Vagina (tissue), 2 donors: Measurements from ENCODE around the gene IL6ST. TPM values are rescaled to one million over a fixed set of nuclear protein-coding genes. Genes with fewer than 3 reads are reported as not detected.

ENCODE experiments used
- DNase-seq, 2 donors: peaks; one replicate each; pipeline ENCODE4 v3.0.0-alpha.2; 2017; ENCODE audit errors: extremely low spot score in 2 of 2
- H3K27ac ChIP-seq: fragments of 200-600 bp; sonication (generic); one replicate; pipeline ENCODE4 v1.5.1; 2019
- H3K27me3 ChIP-seq: fragments of 200-600 bp; sonication (generic); one replicate; pipeline ENCODE4 v1.5.1; 2019
- H3K36me3 ChIP-seq, 2 donors: fragments of 200-600 bp; sonication (generic); one replicate each; pipeline ENCODE4 v1.5.1; 2017 to 2019
- H3K4me1 ChIP-seq: fragments of 200-600 bp; sonication (generic); one replicate; pipeline ENCODE4 v1.5.1; 2019
- H3K4me3 ChIP-seq, 2 donors: fragments of 200-600 bp; sonication (generic); 1 replicate in 1 of 2; 2 replicates in 1 of 2; pipeline ENCODE4 v1.5.1; 2016 to 2019
- H3K9me3 ChIP-seq: fragments of 200-600 bp; sonication (generic); one replicate; pipeline ENCODE4 v1.5.1; 2019
- POLR2A ChIP-seq, 2 donors: fragments of 450-650 bp; IDR thresholded peaks; one replicate each; pipeline ENCODE4 v1.6.1; 2017; ENCODE audit warnings: antibody characterized with exemption in 2 of 2, mild to moderate bottlenecking in 2 of 2, moderate library complexity in 2 of 2
- POLR2AphosphoS5 ChIP-seq, 2 donors: sonication (generic); formaldehyde crosslinking; IDR thresholded peaks; one replicate each; pipeline ENCODE4 v1.9.0; 2017; ENCODE audit warnings: antibody characterized with exemption in 2 of 2, mild to moderate bottlenecking in 2 of 2, low read depth in 1 of 2; ENCODE audit not compliant: insufficient read depth in 1 of 2
- intact Hi-C: fragments of 100-400 bp; cut with DNase I; formaldehyde crosslinking; loops from one replicate; pipeline ENCODE4 v1.15.1; 2023
- total RNA-seq: library from RNA; depleted of rRNA; stranded (reverse); fragments of >200 nt; gene quantifications from one replicate; pipeline ENCODE4 v1.2.3, GENCODE V29; 2016
- TF ChIP-seq, protein P1 (sequence below), 3 experiments: fragments of 450-650 bp in 2 of 3; fragments of 200-600 bp in 1 of 3; sonication (generic) in 1 of 3; IDR thresholded peaks; one replicate each; pipeline ENCODE4 v1.5.1; 2017 to 2019; ENCODE audit warnings: antibody characterized with exemption in 3 of 3, mild to moderate bottlenecking in 2 of 3, moderate library complexity in 2 of 3

Gene IL6ST
- total RNA-seq, 1 donor from 2014 or later: 312 TPM

DNA sequence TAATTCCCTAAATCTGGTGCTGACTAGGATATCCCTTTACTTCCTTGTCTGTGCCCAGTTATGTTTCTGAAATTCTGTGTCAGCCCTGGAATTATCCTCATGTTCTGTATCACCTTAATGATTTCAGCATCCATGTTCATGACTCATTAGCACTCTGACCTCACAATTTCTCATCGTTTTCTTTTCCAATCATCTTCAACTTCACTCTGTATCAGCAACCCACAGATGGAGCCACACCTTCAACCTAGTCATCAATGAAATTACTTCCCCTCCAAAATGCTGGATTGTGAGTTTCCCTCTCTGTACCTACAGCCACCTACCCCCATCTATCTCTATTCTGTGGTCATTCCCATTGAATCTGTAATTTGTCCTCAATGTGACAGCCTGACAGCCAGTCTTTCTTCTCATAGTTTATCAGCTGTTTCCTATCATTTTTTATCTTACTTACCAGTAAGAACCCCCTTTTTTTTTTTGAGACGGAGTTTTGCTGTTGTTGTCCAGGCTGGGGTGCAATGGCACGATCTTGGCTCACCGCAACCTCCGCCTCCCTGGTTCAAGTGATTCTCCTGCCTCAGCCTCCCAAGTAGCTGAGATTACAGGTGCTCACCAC, 3.1 kb upstream of the IL6ST start:
- H3K27ac ChIP-seq: no peak overlapping the region
- no peaks in the 10 kb centered on the region for H3K36me3 ChIP-seq
- peaks cover 28% of the 10 kb centered on the region for H3K4me1 ChIP-seq
- H3K4me3 ChIP-seq: no peak overlapping the region
- intact Hi-C loops: loop anchor here (5.0 to 10.0 kb wide), 2 partner anchors 77 to 1466 kb away; no protein-coding TSS in a partner anchor
- H3K9me3 ChIP-seq: no peaks in the 10 kb centered on the region
- H3K27me3 ChIP-seq: no peaks in the 10 kb centered on the region
- no peak for DNase-seq
- TF ChIP-seq POLR2AphosphoS5 (IDR thresholded peaks at IDR 0.05; ENCODE audit: insufficient read depth in 1 of 2, low read depth in 1 of 2) (no peak), POLR2A (IDR thresholded peaks at IDR 0.05) (no peak)
- TF ChIP-seq, protein P1, sequence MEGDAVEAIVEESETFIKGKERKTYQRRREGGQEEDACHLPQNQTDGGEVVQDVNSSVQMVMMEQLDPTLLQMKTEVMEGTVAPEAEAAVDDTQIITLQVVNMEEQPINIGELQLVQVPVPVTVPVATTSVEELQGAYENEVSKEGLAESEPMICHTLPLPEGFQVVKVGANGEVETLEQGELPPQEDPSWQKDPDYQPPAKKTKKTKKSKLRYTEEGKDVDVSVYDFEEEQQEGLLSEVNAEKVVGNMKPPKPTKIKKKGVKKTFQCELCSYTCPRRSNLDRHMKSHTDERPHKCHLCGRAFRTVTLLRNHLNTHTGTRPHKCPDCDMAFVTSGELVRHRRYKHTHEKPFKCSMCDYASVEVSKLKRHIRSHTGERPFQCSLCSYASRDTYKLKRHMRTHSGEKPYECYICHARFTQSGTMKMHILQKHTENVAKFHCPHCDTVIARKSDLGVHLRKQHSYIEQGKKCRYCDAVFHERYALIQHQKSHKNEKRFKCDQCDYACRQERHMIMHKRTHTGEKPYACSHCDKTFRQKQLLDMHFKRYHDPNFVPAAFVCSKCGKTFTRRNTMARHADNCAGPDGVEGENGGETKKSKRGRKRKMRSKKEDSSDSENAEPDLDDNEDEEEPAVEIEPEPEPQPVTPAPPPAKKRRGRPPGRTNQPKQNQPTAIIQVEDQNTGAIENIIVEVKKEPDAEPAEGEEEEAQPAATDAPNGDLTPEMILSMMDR (IDR thresholded peaks at IDR 0.05): no peak

DNA sequence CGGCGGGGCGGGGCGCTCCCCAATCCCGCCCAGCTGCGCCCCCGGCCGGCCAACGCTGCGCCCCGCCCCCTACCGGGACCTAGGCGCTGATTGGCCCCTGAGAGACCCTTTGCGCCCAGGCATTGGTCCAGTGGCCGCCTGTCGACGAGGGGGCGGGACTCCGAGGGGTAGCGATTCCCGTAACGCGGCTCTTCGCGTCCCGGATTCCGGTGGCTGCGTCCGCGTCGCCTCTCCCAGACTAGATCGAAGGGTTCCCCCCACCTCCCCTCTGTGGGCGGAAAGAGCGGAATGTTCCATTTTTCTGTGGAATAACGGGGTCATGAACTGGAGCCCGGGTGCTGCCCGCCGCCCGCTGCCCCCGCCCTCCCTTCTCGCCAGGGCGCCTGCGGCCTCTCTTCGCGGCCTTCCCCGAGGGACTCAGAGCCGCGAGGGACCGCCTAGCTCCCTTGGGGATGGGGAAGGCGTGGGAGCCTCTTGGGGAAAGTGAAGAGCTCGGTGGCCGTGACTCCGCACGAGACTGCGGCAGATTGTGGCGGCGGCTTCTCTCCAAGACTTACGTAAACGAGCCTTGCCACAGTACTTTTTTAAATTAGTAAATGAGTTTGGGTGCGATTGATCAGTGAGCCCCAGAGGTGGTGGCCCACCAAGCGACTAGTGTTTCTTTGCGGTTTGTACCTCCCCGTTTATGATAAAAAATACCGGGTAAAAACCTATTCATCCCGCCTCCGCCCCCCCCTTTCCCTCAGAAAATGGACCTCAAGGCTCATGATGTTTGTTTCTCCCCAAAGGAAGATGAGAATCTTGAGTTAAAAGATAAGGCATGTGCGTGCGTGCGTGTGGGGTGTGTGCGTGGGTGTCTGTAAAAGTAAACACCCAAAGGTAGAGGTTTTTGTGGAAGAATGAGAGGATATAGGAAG, 493 bp upstream of the IL6ST start:
- Histone ChIP-seq H3K36me3 (no peaks in the 10 kb centered on the region), H3K27ac (peak overlapping the region; percentile 99), H3K27me3 (no peaks in the 10 kb centered on the region), H3K4me3 (peak overlapping the region; percentile 85 to 97), H3K9me3 (no peaks in the 10 kb centered on the region), H3K4me1 (peaks cover 50% of the 10 kb centered on the region)
- TF ChIP-seq POLR2A (IDR thresholded peaks at IDR 0.05) (peak in 1 of 2 donors; percentile 40), POLR2AphosphoS5 (IDR thresholded peaks at IDR 0.05; ENCODE audit: insufficient read depth in 1 of 2, low read depth in 1 of 2) (peak; percentile 70 to 99)
- TF ChIP-seq, protein P1 (IDR thresholded peaks at IDR 0.05): peak in 1 of 3 experiments; percentile 10
- intact Hi-C loops: loop anchor here (5.0 to 10.0 kb wide), 2 partner anchors 80 to 1463 kb away; no protein-coding TSS in a partner anchor
- peak in 1 of 2 donors; percentile 98 for DNase-seq

DNA sequence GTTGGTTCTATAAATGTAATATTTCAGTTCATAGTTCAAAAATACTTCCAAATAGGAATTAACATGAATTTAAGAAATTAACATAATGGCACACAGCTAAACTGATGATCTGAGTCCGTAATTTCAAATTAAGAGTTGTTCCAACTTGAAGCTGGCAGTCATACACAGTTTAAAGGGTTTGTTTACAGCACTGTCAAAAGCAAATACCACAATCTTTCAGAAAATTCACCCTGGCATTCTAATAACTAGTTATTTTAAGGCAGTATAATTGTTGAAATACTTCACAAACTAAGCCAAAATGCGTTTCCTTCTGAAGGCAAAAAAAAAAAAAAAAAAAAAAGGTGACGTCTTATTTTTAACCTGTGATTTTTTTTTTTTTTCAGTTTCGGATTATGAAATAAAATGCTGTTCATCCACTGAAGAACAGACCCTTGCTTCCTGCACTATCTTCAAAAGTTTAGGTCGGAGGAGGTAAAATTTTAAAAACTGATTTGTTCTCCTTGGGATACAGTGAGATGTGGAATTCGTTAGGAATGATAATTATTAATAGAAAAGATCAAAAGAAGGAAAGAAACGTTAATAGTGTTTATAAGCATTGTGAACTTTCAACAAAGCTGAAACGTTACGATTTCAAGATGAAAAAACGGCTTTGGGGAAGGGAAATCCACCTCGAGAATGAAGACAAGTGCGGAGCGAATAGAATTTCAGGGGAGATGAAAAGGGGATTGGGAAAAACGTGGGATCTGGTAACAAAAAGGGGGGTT, 850 bp downstream of the IL6ST start:
- Histone ChIP-seq H3K27ac (peak overlapping the region; percentile 99), H3K9me3 (no peaks in the 10 kb centered on the region), H3K4me3 (peak overlapping the region; percentile 85 to 97), H3K36me3 (no peaks in the 10 kb centered on the region), H3K27me3 (no peaks in the 10 kb centered on the region), H3K4me1 (peaks cover 63% of the 10 kb centered on the region)
- DNase-seq: no peak
- TF ChIP-seq POLR2AphosphoS5 (IDR thresholded peaks at IDR 0.05; ENCODE audit: insufficient read depth in 1 of 2, low read depth in 1 of 2) (no peak), POLR2A (IDR thresholded peaks at IDR 0.05) (no peak)
- TF ChIP-seq, protein P1 (IDR thresholded peaks at IDR 0.05): no peak
- intact Hi-C loops: loop anchor here (10.0 kb wide), 1 partner anchor 81 kb away; no protein-coding TSS in a partner anchor

DNA sequence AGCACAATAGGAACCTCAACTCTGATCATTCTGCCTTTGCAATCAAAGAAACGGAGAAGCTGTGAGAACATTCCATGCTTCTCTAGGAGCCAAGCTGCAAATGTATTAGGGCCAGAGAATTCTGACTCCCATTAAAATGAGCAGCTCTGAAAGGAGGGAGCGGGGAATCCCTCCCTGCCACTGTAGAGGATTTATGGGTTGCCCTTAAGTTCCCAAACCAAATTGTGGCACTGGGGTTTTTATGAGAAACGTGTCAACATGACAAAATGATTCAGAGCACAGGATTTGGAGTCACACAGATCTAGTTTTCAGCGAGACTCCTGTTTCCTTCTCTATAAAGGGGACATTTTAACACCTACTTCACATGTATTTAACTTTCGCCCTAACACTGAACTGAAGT, 1.8 kb downstream of the IL6ST start:
- DNase-seq: no peak
- peaks cover 72% of the 10 kb centered on the region for H3K4me1 ChIP-seq
- intact Hi-C loops: loop anchor here (10.0 kb wide), 1 partner anchor 82 kb away; no protein-coding TSS in a partner anchor
- no peaks in the 10 kb centered on the region for H3K27me3 ChIP-seq
- H3K9me3 ChIP-seq: no peaks in the 10 kb centered on the region
- H3K36me3 ChIP-seq: no peaks in the 10 kb centered on the region
- TF ChIP-seq, protein P1 (IDR thresholded peaks at IDR 0.05): no peak
- TF ChIP-seq POLR2A (IDR thresholded peaks at IDR 0.05): no peak
- peak in 1 of 2 donors; percentile 64 for TF ChIP-seq POLR2AphosphoS5 (IDR thresholded peaks at IDR 0.05; ENCODE audit: insufficient read depth in 1 of 2, low read depth in 1 of 2)
- peak overlapping the region; percentile 85 to 97 for H3K4me3 ChIP-seq
- H3K27ac ChIP-seq: peak overlapping the region; percentile 99
